KMS-11 (cell line): ENCODE measurements around the gene OVOL3.

Experiments used
- H2AFZ ChIP-seq: fragments of 200-600 bp; sonication (generic); 2 replicates; pipeline ENCODE4 v1.6.1; 2016; ENCODE audit warnings: antibody characterized with exemption, mixed run types, low read depth
- H3K27ac ChIP-seq: fragments of 200-600 bp; sonication (generic); 2 replicates; pipeline ENCODE4 v1.6.1; 2016; ENCODE audit warnings: mild to moderate bottlenecking, mixed run types
- H3K27me3 ChIP-seq: fragments of 200-600 bp; sonication (generic); 2 replicates; pipeline ENCODE4 v1.6.1; 2017; ENCODE audit warnings: mild to moderate bottlenecking, low read depth, mixed run types, moderate library complexity; ENCODE audit not compliant: insufficient read depth
- H3K36me3 ChIP-seq: fragments of 200-600 bp; sonication (generic); 2 replicates; pipeline ENCODE4 v1.6.1; 2017; ENCODE audit warnings: mild to moderate bottlenecking, mixed run types; ENCODE audit not compliant: insufficient read depth
- H3K4me1 ChIP-seq: fragments of 200-600 bp; sonication (generic); 2 replicates; pipeline ENCODE4 v1.6.1; 2016; ENCODE audit warnings: mild to moderate bottlenecking, low read depth, mixed run types; ENCODE audit not compliant: poor library complexity, severe bottlenecking
- H3K4me2 ChIP-seq: fragments of 200-600 bp; sonication (generic); 2 replicates; pipeline ENCODE4 v1.7.0; 2016; ENCODE audit warnings: mild to moderate bottlenecking, mixed run types
- H3K4me3 ChIP-seq: fragments of 200-600 bp; sonication (generic); IDR thresholded peaks from 2 replicates; pipeline ENCODE4 v1.6.1; 2017; ENCODE audit warnings: low read depth, low read length, mixed read lengths; ENCODE audit not compliant: insufficient read depth
- H3K79me2 ChIP-seq: fragments of 200-600 bp; sonication (generic); 2 replicates; pipeline ENCODE4 v1.6.1; 2016; ENCODE audit warnings: low read depth, mixed run types; ENCODE audit not compliant: insufficient read depth
- H3K9ac ChIP-seq: fragments of 200-600 bp; sonication (generic); 2 replicates; pipeline ENCODE4 v1.6.1; 2016; ENCODE audit warnings: mild to moderate bottlenecking, mixed run types
- H4K20me1 ChIP-seq: fragments of 200-600 bp; sonication (generic); 2 replicates; pipeline ENCODE4 v1.6.1; 2016; ENCODE audit warnings: mild to moderate bottlenecking, mixed run types; ENCODE audit not compliant: insufficient read depth
- CTCF ChIP-seq: fragments of 200-600 bp; sonication (generic); conservative IDR thresholded peaks from 2 replicates; pipeline ENCODE4 v1.6.1; 2017; ENCODE audit warnings: low read depth, mild to moderate bottlenecking, antibody characterized with exemption, low read length, moderate library complexity, mixed read lengths

Gene OVOL3

GRCh38 chr19:36093687-36094086 lies 17.3 kb upstream of the OVOL3 start:
- Histone ChIP-seq H3K79me2 (no peaks in the 10 kb centered on the region), H3K9ac (no peak overlapping the region), H3K36me3 (peaks cover 3% of the 10 kb centered on the region; the same call in 1 of the 2 replicates), H3K4me3 (no peak overlapping the region), H2AFZ (no peak overlapping the region), H4K20me1 (no peaks in the 10 kb centered on the region), H3K4me1 (no peaks in the 10 kb centered on the region), H3K4me2 (no peak overlapping the region), H3K27me3 (no peaks in the 10 kb centered on the region), H3K27ac (no peak overlapping the region)
- TF ChIP-seq CTCF = no peak

- Histone ChIP-seq H3K27ac (no peak overlapping the region), H3K4me1 (no peaks in the 10 kb centered on the region), H3K9ac (no peak overlapping the region), H3K4me2 (no peak overlapping the region), H3K79me2 (no peaks in the 10 kb centered on the region), H3K36me3 (no peaks in the 10 kb centered on the region; the same call in 1 of the 2 replicates), H2AFZ (no peak overlapping the region), H3K27me3 (no peaks in the 10 kb centered on the region), H3K4me3 (no peak overlapping the region), H4K20me1 (no peaks in the 10 kb centered on the region)
- TF ChIP-seq CTCF = no peak
Measured at GRCh38 chr19:36097036-36097435, 13.9 kb upstream of the OVOL3 start.

GRCh38 chr19:36099166-36099785 lies 11.7 kb upstream of the OVOL3 start:
- Histone ChIP-seq H3K36me3 (no peaks in the 10 kb centered on the region; the same call in 1 of the 2 replicates), H4K20me1 (no peaks in the 10 kb centered on the region), H2AFZ (no peak overlapping the region), H3K79me2 (no peaks in the 10 kb centered on the region), H3K4me2 (no peak overlapping the region), H3K27me3 (no peaks in the 10 kb centered on the region), H3K4me3 (no peak overlapping the region), H3K27ac (no peak overlapping the region), H3K4me1 (no peaks in the 10 kb centered on the region), H3K9ac (no peak overlapping the region)
- TF ChIP-seq CTCF = no peak

- no peak overlapping the region for H3K4me3 ChIP-seq
- no peak overlapping the region for H3K4me2 ChIP-seq
- H3K9ac ChIP-seq = no peak overlapping the region
- no peaks in the 10 kb centered on the region; the same call in 1 of the 2 replicates for H3K36me3 ChIP-seq
- no peaks in the 10 kb centered on the region for H3K79me2 ChIP-seq
- no peak overlapping the region for H3K27ac ChIP-seq
- H4K20me1 ChIP-seq = no peaks in the 10 kb centered on the region
- H3K4me1 ChIP-seq = peaks cover 2% of the 10 kb centered on the region
- no peaks in the 10 kb centered on the region for H3K27me3 ChIP-seq
- H2AFZ ChIP-seq = no peak overlapping the region
- no peak for TF ChIP-seq CTCF
Measured at GRCh38 chr19:36100476-36100875, 10.5 kb upstream of the OVOL3 start.
